NCI-H187 treated with DMSO at 0.1 percent for 48 hours (cell line): ENCODE results near the gene TOX2.

Experiments used
- DNase-seq: peaks from one replicate; lab custom pipeline; 2025; lab: John Stamatoyannopoulos, UW

The TOX2 gene

GRCh38 chr20:43977252-43977651 lies 62.6 kb downstream of the TOX2 start:
- no peak for DNase-seq

- DNase-seq: no peak
Measured at GRCh38 chr20:43977962-43978361, 63.3 kb downstream of the TOX2 start.

GRCh38 chr20:43979576-43980105 lies 65.0 kb downstream of the TOX2 start:
- DNase-seq: no peak

- DNase-seq: no peak
Measured at GRCh38 chr20:43981540-43981939, 66.9 kb downstream of the TOX2 start.

GRCh38 chr20:43982016-43982415 lies 67.4 kb downstream of the TOX2 start:
- DNase-seq: no peak

- DNase-seq: no peak
Measured at GRCh38 chr20:43982886-43983285, 68.2 kb downstream of the TOX2 start.

GRCh38 chr20:43983359-43983758 lies 68.7 kb downstream of the TOX2 start:
- DNase-seq: no peak

- no peak for DNase-seq
Measured at GRCh38 chr20:43983904-43984361, 69.3 kb downstream of the TOX2 start.

GRCh38 chr20:43984587-43984986 lies 69.9 kb downstream of the TOX2 start:
- DNase-seq: no peak

- no peak for DNase-seq
Measured at GRCh38 chr20:43985121-43985520, 70.5 kb downstream of the TOX2 start.

GRCh38 chr20:43985608-43986316 lies 71.1 kb downstream of the TOX2 start:
- DNase-seq: no peak

GRCh38 chr20:43987018-43987417 lies 72.4 kb downstream of the TOX2 start:
- DNase-seq: no peak

- no peak for DNase-seq
Measured at GRCh38 chr20:43987531-43987930, 72.9 kb downstream of the TOX2 start.

GRCh38 chr20:43988451-43988850 lies 73.8 kb downstream of the TOX2 start:
- DNase-seq: no peak

GRCh38 chr20:43988867-43989266 lies 74.2 kb downstream of the TOX2 start:
- DNase-seq: no peak

- no peak for DNase-seq
Measured at GRCh38 chr20:43991261-43991660, 76.6 kb downstream of the TOX2 start.

- no peak for DNase-seq
Measured at GRCh38 chr20:43991982-43992381, 77.3 kb downstream of the TOX2 start.

GRCh38 chr20:43992885-43993284 lies 78.2 kb downstream of the TOX2 start:
- no peak for DNase-seq

- DNase-seq: no peak
Measured at GRCh38 chr20:43993560-43993959, 78.9 kb downstream of the TOX2 start.

- no peak for DNase-seq
Measured at GRCh38 chr20:43994486-43995100, 79.9 kb downstream of the TOX2 start.

- no peak for DNase-seq
Measured at GRCh38 chr20:43995645-43996044, 81.0 kb downstream of the TOX2 start.

GRCh38 chr20:43996240-43996930 lies 81.7 kb downstream of the TOX2 start:
- no peak for DNase-seq

GRCh38 chr20:43999848-44000247 lies 85.2 kb downstream of the TOX2 start:
- no peak for DNase-seq
